HCT116 (cell line): ENCODE data around the gene ECE2.

Source experiments
- CTCF ChIP-seq, 3 experiments: fragments of 200-600 bp in 1 of 3; sonication (generic) in 1 of 3; IDR thresholded peaks in 2 of 3; conservative IDR thresholded peaks in 1 of 3; 2 replicates each; pipeline ENCODE4 v1.5.1; 2012 to 2017; ENCODE audit warnings: low read depth in 2 of 3, low read length in 2 of 3, antibody characterized with exemption in 1 of 3, borderline replicate concordance in 1 of 3, control low read depth in 1 of 3, mild to moderate bottlenecking in 1 of 3, mixed read lengths in 1 of 3, mixed run types in 1 of 3, moderate library complexity in 1 of 3; ENCODE audit not compliant: insufficient read depth in 1 of 3
- POLR2A ChIP-seq: IDR thresholded peaks from 2 replicates; pipeline ENCODE4 v1.7.0; 2011; ENCODE audit warnings: borderline replicate concordance; ENCODE audit not compliant: insufficient read depth, insufficient read length; ENCODE audit errors: extremely low read depth
- RAD21 ChIP-seq: IDR thresholded peaks from 2 replicates; pipeline ENCODE4 v1.6.1; 2012; ENCODE audit warnings: low read depth, mild to moderate bottlenecking
- YY1 ChIP-seq: IDR thresholded peaks from 2 replicates; pipeline ENCODE4 v1.6.1; 2011; ENCODE audit warnings: low read length, low read depth, moderate library complexity, mild to moderate bottlenecking; ENCODE audit not compliant: insufficient replicate concordance; ENCODE audit errors: extremely low read depth

GRCh38 chr3:184335291-184335660 is 59.5 kb downstream of the ECE2 start:
- TF ChIP-seq CTCF (IDR thresholded peaks at IDR 0.05 in 2 of 3, conservative IDR thresholded peaks at IDR 0.05 in 1 of 3; ENCODE audit: borderline replicate concordance in 1 of 3, insufficient read depth in 1 of 3, low read depth in 2 of 3, low read length in 2 of 3) = no peak
- TF ChIP-seq YY1 = no peak
- no peak for TF ChIP-seq POLR2A
- no peak for TF ChIP-seq RAD21
